ENCODE data around the gene RNF225. TPM values are rescaled to one million over a fixed set of nuclear protein-coding genes. Genes with fewer than 3 reads are reported as not detected.

The RNF225 gene
- total and polyA plus RNA-seq, 2 donors (not counting 3 experiments of a cell fraction or from before 2014, with no cell fraction given), result 0.58 TPM; not detected in 1

DNA sequence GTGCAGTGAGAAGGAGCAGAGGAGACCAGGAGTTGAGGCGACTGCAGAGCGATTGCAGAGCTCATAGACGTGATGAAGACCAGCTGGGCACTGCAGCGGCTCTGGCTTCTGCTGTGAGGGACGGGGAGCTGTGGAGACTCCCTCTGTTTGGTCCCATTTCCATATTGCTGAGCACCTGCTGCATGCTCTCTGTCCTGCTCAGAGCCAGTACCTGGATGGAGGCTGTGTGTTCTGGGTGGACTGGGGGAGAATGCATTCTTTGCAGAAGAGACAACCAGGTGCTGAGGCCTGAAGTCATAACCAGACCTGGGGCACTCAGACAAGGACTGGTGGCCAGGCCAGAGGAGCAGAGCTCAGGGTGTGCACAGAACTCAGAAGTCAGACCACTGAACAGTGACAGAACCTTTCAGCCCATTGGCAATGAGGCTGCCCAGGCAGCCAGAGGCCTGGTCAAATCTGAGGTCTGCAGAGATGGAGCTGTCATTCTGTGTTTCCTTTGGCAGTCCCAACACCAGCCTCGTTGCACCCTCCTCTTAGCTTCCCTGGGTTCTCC lies 40.9 kb upstream of the RNF225 start:
- ChIA-PET POLR2A (no interaction called here), CTCF (no interaction called here)
- H3K4me3 ChIP-seq (replicated peaks in 1 of 3; ENCODE audit: insufficient read depth in 1 of 3, low read depth in 1 of 3, low read length in 3 of 3), result no peak overlapping the region
- intact Hi-C loops (cut with micrococcal nuclease), result no loop called here
- peaks cover 33 to 39% of the 10 kb centered on the region in 2 experiments for H3K27me3 ChIP-seq (ENCODE audit: control insufficient read depth in 2 of 2, insufficient read depth in 2 of 2, low read length in 2 of 2)
- FAIRE-seq (no peak), DNase-seq (ENCODE audit: low read depth, low spot score) (no peak)
- H3K79me2 ChIP-seq (ENCODE audit: control insufficient read depth, insufficient read depth, low read length), result no peaks in the 10 kb centered on the region
- TF ChIP-seq EZH2 (IDR thresholded peaks at IDR 0.05; ENCODE audit: borderline replicate concordance, low read depth, low read length, severe bottlenecking) (no peak), MYC (IDR thresholded peaks at IDR 0.05; ENCODE audit: low read depth, low read length) (no peak), JUN (IDR thresholded peaks at IDR 0.05; ENCODE audit: borderline replicate concordance, insufficient read depth, insufficient read length, low read depth) (no peak), POLR2A (IDR thresholded peaks at IDR 0.05; ENCODE audit: low read depth, low read length) (no peak), FOS (IDR thresholded peaks at IDR 0.05; ENCODE audit: borderline replicate concordance, insufficient read depth, low read length) (no peak), GATA2 (IDR thresholded peaks at IDR 0.05; ENCODE audit: insufficient read depth, insufficient read length, low read depth, low read length) (no peak), POLR2AphosphoS5 (IDR thresholded peaks at IDR 0.05; ENCODE audit: insufficient read depth, low read depth, low read length) (no peak)
- TF ChIP-seq, protein P1, sequence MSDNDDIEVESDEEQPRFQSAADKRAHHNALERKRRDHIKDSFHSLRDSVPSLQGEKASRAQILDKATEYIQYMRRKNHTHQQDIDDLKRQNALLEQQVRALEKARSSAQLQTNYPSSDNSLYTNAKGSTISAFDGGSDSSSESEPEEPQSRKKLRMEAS (IDR thresholded peaks at IDR 0.05; ENCODE audit: insufficient read depth, insufficient read length), result no peak
- TF ChIP-seq, protein P2, sequence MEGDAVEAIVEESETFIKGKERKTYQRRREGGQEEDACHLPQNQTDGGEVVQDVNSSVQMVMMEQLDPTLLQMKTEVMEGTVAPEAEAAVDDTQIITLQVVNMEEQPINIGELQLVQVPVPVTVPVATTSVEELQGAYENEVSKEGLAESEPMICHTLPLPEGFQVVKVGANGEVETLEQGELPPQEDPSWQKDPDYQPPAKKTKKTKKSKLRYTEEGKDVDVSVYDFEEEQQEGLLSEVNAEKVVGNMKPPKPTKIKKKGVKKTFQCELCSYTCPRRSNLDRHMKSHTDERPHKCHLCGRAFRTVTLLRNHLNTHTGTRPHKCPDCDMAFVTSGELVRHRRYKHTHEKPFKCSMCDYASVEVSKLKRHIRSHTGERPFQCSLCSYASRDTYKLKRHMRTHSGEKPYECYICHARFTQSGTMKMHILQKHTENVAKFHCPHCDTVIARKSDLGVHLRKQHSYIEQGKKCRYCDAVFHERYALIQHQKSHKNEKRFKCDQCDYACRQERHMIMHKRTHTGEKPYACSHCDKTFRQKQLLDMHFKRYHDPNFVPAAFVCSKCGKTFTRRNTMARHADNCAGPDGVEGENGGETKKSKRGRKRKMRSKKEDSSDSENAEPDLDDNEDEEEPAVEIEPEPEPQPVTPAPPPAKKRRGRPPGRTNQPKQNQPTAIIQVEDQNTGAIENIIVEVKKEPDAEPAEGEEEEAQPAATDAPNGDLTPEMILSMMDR (IDR thresholded peaks at IDR 0.05; ENCODE audit: extremely low read depth in 1 of 2, insufficient read depth in 1 of 2, low read depth in 1 of 2, low read length in 2 of 2), result no peak
- H4K20me1 ChIP-seq (replicated peaks; ENCODE audit: control insufficient read depth, extremely low read depth, insufficient read depth, low read length), result no peaks in the 10 kb centered on the region
- no peak overlapping the region for H2AFZ ChIP-seq (ENCODE audit: low read depth, low read length)
- H3K27ac ChIP-seq (ENCODE audit: insufficient read depth, low read depth, low read length), result no peak overlapping the region
- H3K9me3 ChIP-seq (replicated peaks; ENCODE audit: control insufficient read depth, insufficient read depth, low read length), result no peaks in the 10 kb centered on the region
- no peaks in the 10 kb centered on the region for H3K9me1 ChIP-seq (replicated peaks; ENCODE audit: control insufficient read depth, extremely low read depth, insufficient read depth, low read length)
- H3K4me2 ChIP-seq (ENCODE audit: insufficient read depth, low read length), result no peak overlapping the region
- H3K9ac ChIP-seq (replicated peaks; ENCODE audit: extremely low read depth, insufficient read depth, low read length), result no peak overlapping the region
- BruUV-seq (replicated peaks), result no TSS peak
- dilution Hi-C loops (cut with MboI; ENCODE audit: extremely low pct_ligation_motif_present, low sequenced_read_pairs), result no loop called here
- no peaks in the 10 kb centered on the region for H3K36me3 ChIP-seq (ENCODE audit: control insufficient read depth in 2 of 2, extremely low read depth in 1 of 2, insufficient read depth in 2 of 2, low read length in 2 of 2)
- peaks cover 10% of the 10 kb centered on the region for H3K4me1 ChIP-seq (ENCODE audit: control insufficient read depth, extremely low read depth, insufficient read depth, low read length)

All from endothelial cell of umbilical vein (primary cell).